Uterus (tissue), 2 donors: ENCODE results near the gene G0S2.

Source experiments
- CTCF ChIP-seq, 4 experiments: fragments of 200-600 bp in 2 of 4; fragments of 450-650 bp in 2 of 4; sonication (generic) in 2 of 4; IDR thresholded peaks; one replicate each; pipeline ENCODE4 v1.5.1; 2016 to 2019; ENCODE audit warnings: antibody characterized with exemption in 4 of 4, mild to moderate bottlenecking in 2 of 4, moderate library complexity in 1 of 4
- POLR2A ChIP-seq, 2 donors: fragments of 450-650 bp; IDR thresholded peaks; one replicate each; pipeline ENCODE4 v1.6.1; 2016; ENCODE audit warnings: antibody characterized with exemption in 2 of 2, mild to moderate bottlenecking in 1 of 2, moderate library complexity in 1 of 2

- no peak for TF ChIP-seq CTCF (IDR thresholded peaks at IDR 0.05)
- TF ChIP-seq POLR2A (IDR thresholded peaks at IDR 0.05) = no peak
Measured at GRCh38 chr1:209653915-209654351, 21.3 kb upstream of the G0S2 start.
